Effector memory CD4-positive, alpha-beta T cell (primary cell): ENCODE results near the gene DYSF.

ENCODE experiments used
- DNase-seq, 3 donors: peaks; one replicate each; pipeline ENCODE4 v3.0.0-alpha.2; 2020
- H3K27ac ChIP-seq: 2 replicates; pipeline ENCODE4 v1.7.0; 2013; ENCODE audit warnings: mild to moderate bottlenecking, low read length, moderate library complexity; ENCODE audit not compliant: insufficient read depth, poor library complexity, severe bottlenecking
- H3K27me3 ChIP-seq: replicated peaks from 2 replicates; pipeline ENCODE4 v1.7.0; 2013; ENCODE audit warnings: mild to moderate bottlenecking, low read length; ENCODE audit not compliant: insufficient read depth, control insufficient read depth, poor library complexity, severe bottlenecking
- H3K36me3 ChIP-seq: 2 replicates; pipeline ENCODE4 v1.7.0; 2013; ENCODE audit warnings: mild to moderate bottlenecking, low read length, moderate library complexity; ENCODE audit not compliant: control insufficient read depth, insufficient read depth
- H3K4me1 ChIP-seq: 2 replicates; pipeline ENCODE4 v1.7.0; 2013; ENCODE audit warnings: low read length, mild to moderate bottlenecking; ENCODE audit not compliant: control insufficient read depth, insufficient read depth, poor library complexity, severe bottlenecking
- H3K4me3 ChIP-seq: 2 replicates; pipeline ENCODE4 v1.7.0; 2013; ENCODE audit warnings: low read length, low read depth, mild to moderate bottlenecking; ENCODE audit not compliant: insufficient read depth, poor library complexity, severe bottlenecking
- H3K9me3 ChIP-seq: 2 replicates; pipeline ENCODE4 v1.7.0; 2013; ENCODE audit warnings: mild to moderate bottlenecking, low read length, moderate library complexity; ENCODE audit not compliant: control insufficient read depth

Gene DYSF

DNA sequence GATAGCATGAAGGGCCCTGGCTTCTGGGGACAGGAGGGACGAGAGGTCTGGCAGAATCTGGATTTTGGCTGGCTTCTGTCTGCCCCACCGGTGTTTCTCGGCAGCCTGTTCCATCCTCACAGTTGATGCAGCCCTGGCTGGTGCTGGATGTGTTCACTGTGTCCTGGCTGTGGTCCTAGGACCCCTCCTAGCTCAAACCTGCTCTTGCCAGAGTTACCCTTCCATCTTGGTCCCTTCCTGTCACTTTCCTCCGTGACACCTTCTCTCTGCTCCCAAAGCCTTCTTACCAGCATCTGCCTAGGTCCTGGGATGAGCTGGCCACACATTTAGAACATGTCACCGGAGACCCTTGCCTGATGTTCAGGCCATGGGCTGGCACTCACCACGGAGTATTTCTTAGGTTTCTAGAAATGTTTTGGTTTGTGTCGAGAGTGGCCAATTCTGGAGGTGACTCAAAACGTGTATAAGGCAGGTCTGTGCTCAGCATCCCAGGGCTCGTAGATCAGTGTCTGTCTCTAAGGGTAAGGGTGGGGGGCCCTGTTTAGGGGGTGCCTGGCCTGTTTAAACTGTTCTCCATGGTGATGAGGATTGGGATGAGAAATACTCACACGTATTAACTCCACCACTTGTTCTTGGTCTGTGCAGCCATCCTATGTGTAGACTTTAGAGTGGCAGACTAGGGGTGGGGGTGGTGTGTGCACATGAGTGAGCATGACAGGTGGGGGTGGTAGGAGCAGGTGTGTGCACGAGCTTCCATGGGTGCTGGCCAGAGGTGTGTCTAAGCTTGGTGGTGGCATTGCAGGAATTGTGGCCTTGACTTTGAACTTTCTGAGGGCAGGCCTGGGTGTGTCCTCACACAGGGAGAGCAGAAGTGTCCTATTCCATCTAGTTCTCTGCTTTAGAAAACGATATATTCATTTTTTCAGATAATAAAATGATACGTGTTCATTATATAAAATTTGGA, 162.7 kb downstream of the DYSF start:
- H3K27me3 ChIP-seq, result no peaks in the 10 kb centered on the region
- H3K4me1 ChIP-seq, result no peaks in the 10 kb centered on the region
- no peak for DNase-seq
- no peak overlapping the region for H3K27ac ChIP-seq
- no peaks in the 10 kb centered on the region for H3K9me3 ChIP-seq
- H3K4me3 ChIP-seq, result no peak overlapping the region
- no peaks in the 10 kb centered on the region for H3K36me3 ChIP-seq

DNA sequence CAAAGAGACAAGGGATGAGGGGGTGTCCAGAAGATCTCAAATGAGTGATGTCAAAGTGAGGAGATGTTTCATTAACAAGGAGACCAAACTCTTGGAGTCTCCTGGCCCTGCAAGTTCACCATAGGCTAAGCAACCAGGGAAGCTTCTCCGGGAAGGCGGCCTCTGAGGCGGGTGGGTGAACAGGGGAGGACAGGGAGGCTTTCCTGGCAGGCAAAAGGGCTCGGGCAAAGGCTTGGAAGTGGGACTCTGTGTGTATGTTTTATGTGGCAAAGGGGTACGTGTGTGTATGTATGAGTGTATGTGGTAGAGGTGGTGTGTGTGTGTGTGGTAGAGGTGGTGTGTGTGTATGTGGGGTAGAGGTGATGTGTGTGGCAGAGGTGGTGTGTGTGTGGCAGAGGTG, 163.9 kb downstream of the DYSF start:
- Histone ChIP-seq H3K36me3 (no peaks in the 10 kb centered on the region), H3K4me3 (no peak overlapping the region)

GRCh38 chr2:71618327-71619113, 165.2 kb downstream of the DYSF start:
- Histone ChIP-seq H3K36me3 (no peaks in the 10 kb centered on the region), H3K4me3 (no peak overlapping the region), H3K9me3 (no peaks in the 10 kb centered on the region), H3K27me3 (no peaks in the 10 kb centered on the region), H3K27ac (no peak overlapping the region), H3K4me1 (no peaks in the 10 kb centered on the region)
- DNase-seq, result no peak

More for the DNA sequence above, 163.9 kb downstream of the DYSF start:
- Histone ChIP-seq H3K27ac (no peak overlapping the region), H3K27me3 (no peaks in the 10 kb centered on the region), H3K9me3 (no peaks in the 10 kb centered on the region), H3K4me1 (no peaks in the 10 kb centered on the region)
- DNase-seq, result no peak

DNA sequence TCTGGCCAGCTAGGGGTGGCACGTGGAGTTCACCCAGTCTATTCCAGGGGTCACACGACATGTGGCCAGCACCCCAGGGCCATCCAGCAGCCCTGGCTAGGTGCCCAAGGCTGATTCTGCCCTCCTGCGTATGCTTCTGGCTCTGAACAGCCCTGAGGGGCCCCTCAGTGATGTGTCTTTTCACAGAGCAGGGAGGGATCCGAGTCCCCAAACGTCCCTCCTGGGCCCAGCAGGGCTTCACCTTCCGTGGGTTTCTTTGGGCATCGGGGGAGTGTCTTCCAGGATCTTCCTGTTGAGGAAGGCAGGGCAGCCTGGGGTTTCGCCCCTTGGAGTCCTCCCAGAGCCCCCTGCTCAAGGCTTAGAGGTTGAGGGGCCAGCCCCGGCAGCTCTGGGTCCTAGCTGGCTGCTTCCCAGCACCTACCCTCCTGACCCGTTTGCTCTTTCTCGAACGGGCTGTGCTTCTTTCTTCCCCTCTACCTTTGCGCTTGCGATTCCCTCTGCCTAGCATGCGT, 165.9 kb downstream of the DYSF start:
- H3K36me3 ChIP-seq, result no peaks in the 10 kb centered on the region
- H3K27ac ChIP-seq, result no peak overlapping the region
- no peaks in the 10 kb centered on the region for H3K9me3 ChIP-seq
- no peak overlapping the region for H3K4me3 ChIP-seq
- no peak for DNase-seq
- no peaks in the 10 kb centered on the region for H3K4me1 ChIP-seq
- H3K27me3 ChIP-seq, result no peaks in the 10 kb centered on the region

DNA sequence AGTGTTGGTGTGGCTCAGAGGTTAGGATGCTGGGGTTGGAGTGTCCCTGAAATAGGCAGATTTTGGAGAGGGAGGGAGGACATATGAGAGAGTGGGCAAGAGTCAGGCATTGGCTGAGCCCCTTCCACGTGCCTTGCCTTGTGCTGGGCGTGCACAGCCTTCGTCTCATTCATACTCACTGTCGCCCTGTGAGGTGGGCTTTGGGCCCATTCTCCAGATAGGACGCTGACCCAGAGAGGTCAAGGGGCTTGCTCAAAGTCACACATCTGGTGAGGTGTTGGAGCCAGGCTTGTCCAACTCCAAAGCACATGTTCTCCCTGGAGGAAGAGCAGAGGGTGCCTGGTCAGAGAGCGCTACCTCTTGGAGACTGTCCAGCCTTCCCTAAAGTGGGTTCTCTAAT, 166.8 kb downstream of the DYSF start:
- Histone ChIP-seq H3K27ac (no peak overlapping the region), H3K36me3 (no peaks in the 10 kb centered on the region), H3K27me3 (no peaks in the 10 kb centered on the region), H3K9me3 (no peaks in the 10 kb centered on the region), H3K4me3 (no peak overlapping the region), H3K4me1 (no peaks in the 10 kb centered on the region)
- no peak for DNase-seq

- Histone ChIP-seq H3K27me3 (no peaks in the 10 kb centered on the region), H3K4me3 (no peak overlapping the region), H3K4me1 (no peaks in the 10 kb centered on the region), H3K36me3 (no peaks in the 10 kb centered on the region), H3K9me3 (no peaks in the 10 kb centered on the region), H3K27ac (no peak overlapping the region)
- DNase-seq, result no peak
Measured at GRCh38 chr2:71620851-71621251, 167.5 kb downstream of the DYSF start.

- H3K36me3 ChIP-seq, result no peaks in the 10 kb centered on the region
- no peaks in the 10 kb centered on the region for H3K27me3 ChIP-seq
- H3K27ac ChIP-seq, result no peak overlapping the region
- H3K4me1 ChIP-seq, result no peaks in the 10 kb centered on the region
- no peak for DNase-seq
- H3K4me3 ChIP-seq, result no peak overlapping the region
- no peaks in the 10 kb centered on the region for H3K9me3 ChIP-seq
Measured at GRCh38 chr2:71629273-71629672, 175.9 kb downstream of the DYSF start.

DNA sequence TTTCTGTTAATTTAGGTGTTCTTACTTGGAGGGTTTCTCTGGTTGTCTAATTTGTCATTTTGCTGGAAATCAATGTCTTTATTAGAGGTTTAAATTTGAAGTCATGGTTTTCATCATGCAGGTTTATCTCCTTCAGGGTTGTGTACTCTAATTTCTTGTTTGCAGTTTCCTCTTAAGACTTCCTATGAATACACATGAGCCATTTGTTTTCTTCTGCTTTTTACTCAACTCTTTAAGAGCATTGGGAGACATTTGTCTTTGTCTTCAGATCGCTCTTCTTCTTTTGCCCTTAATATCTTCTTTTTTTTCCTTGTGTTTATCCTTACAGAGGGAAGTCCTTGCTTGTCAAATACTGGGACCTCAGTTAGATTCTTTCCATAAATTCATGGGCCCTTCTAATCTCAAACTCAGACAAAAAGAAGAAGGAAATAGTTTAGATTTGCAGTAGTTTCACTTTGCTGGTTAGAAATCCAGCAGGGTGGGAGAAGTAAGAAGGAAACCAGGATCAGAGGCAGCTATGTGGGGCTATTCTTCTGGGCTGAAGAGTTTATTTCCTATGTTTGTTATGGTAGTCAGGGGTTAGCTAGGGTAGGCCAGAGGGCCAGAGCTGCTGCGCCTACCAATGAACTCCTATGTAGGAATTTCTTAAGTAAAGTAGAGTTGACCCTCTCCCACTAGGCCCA, 176.6 kb downstream of the DYSF start:
- Histone ChIP-seq H3K27ac (no peak overlapping the region), H3K4me1 (no peaks in the 10 kb centered on the region), H3K36me3 (no peaks in the 10 kb centered on the region), H3K4me3 (no peak overlapping the region), H3K27me3 (no peaks in the 10 kb centered on the region), H3K9me3 (no peaks in the 10 kb centered on the region)
- DNase-seq, result no peak

DNA sequence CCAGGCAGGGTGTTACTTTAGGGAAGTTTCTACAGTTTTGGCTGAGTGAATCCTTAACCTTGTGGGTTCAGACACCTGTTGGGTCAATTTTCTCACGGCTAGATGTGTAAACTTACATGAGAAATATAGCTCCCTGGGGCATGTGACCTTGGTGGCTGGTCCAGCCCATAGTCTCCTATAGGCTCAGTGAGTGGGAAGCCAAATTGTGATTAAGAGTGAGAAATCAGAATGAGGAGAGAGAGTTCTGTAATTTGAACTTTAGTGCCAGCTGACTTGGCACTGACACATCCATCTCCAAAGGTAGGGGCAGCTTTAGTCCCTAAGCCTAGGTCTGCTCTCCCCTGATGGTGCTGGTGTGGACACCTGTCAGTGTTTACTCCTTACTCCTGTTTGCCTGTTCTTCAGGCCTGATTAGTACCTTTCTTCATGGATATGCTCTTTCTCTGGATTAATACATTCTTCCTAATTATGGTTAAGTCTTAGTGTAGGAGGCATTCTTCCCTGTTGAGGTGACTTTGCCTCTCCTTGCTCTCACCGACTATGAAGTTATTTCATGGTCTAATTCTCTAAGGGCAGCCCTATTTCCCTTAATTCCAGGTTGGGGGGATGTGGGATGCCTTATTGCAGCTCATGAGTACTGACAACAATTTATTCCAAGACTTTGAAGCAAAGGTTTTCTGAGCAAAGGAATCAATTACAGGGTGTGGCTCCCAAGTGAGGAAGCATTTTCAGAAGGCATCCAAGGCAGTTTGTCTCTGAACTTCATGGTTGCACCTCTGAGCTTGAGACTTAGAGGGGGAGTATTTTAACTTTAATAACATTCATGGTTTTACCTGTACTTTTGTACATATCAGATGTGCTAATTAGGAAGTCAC, 177.3 kb downstream of the DYSF start:
- Histone ChIP-seq H3K36me3 (no peaks in the 10 kb centered on the region), H3K9me3 (no peaks in the 10 kb centered on the region), H3K27ac (no peak overlapping the region), H3K4me1 (no peaks in the 10 kb centered on the region), H3K4me3 (no peak overlapping the region), H3K27me3 (no peaks in the 10 kb centered on the region)
- no peak for DNase-seq
